ENCODE results near the gene FAM13C.

- TF ChIP-seq SMC3 (conservative IDR thresholded peaks at IDR 0.05; ENCODE audit: insufficient read depth, low read depth, low read length): no peak
- TF ChIP-seq PRDM10 (IDR thresholded peaks at IDR 0.05; ENCODE audit: partially characterized antibody): no peak
- TF ChIP-seq POLR2AphosphoS5 (IDR thresholded peaks at IDR 0.05; ENCODE audit: control insufficient read depth, insufficient read depth, low read depth, low read length): no peak
- no peak for TF ChIP-seq ZEB2 (IDR thresholded peaks at IDR 0.05)
- no peak for TF ChIP-seq ZNF277 (CRISPR knock-in tag; IDR thresholded peaks at IDR 0.05; ENCODE audit: borderline replicate concordance)
- no peak for TF ChIP-seq ZNF512 (tag; IDR thresholded peaks at IDR 0.05)
- no peak for TF ChIP-seq MNT (conservative IDR thresholded peaks at IDR 0.05)
- TF ChIP-seq ZNF707 (CRISPR knock-in tag; conservative IDR thresholded peaks at IDR 0.05): no peak
- no peak for TF ChIP-seq THAP12 (CRISPR knock-in tag; IDR thresholded peaks at IDR 0.05)
- no peak for TF ChIP-seq ZNF318 (IDR thresholded peaks at IDR 0.05; ENCODE audit: borderline replicate concordance in 1 of 2, low read depth in 1 of 2)
- no peak for TF ChIP-seq MEIS2 (IDR thresholded peaks at IDR 0.05; ENCODE audit: partially characterized antibody)
- no peak for TF ChIP-seq BCL6 (CRISPR knock-in tag; IDR thresholded peaks at IDR 0.05)
Observed at GRCh38 chr10:59397961-59398360, 35.6 kb upstream of the FAM13C start.
